Liver (tissue), 9 donors: ENCODE measurements around the gene MAN2C1. TPM values are rescaled to one million over a fixed set of nuclear protein-coding genes. Genes with fewer than 3 reads are reported as not detected.
A peak's percentile ranks its signal among the peaks of the same experiment; 100 is the strongest.

Experiments
- DNase-seq: peaks from one replicate; pipeline ENCODE4 v3.0.0-alpha.2; 2017; ENCODE audit warnings: low spot score
- H3K27ac ChIP-seq, 2 donors: one replicate each; pipeline ENCODE4 v1.7.0; 2013; ENCODE audit warnings: inconsistent platforms in 2 of 2, low read length in 2 of 2, control low read depth in 1 of 2, low read depth in 1 of 2, mild to moderate bottlenecking in 1 of 2
- H3K27me3 ChIP-seq, 4 donors: one replicate each; pipeline versions ENCODE4 v1.6.1 to v1.7.0; 2013; ENCODE audit warnings: low read length in 3 of 4, inconsistent platforms in 1 of 4, mild to moderate bottlenecking in 1 of 4, moderate library complexity in 1 of 4; ENCODE audit not compliant: control insufficient read depth in 4 of 4, insufficient read depth in 4 of 4
- H3K36me3 ChIP-seq, 4 donors: one replicate each; pipeline versions ENCODE4 v1.6.1 to v1.7.0; 2013; ENCODE audit warnings: low read length in 3 of 4, mild to moderate bottlenecking in 3 of 4, low read depth in 1 of 4, moderate library complexity in 1 of 4; ENCODE audit not compliant: control insufficient read depth in 4 of 4, insufficient read depth in 3 of 4
- H3K4me1 ChIP-seq, 4 donors: one replicate each; pipeline versions ENCODE4 v1.6.1 to v1.7.0; 2013; ENCODE audit warnings: low read length in 3 of 4, mild to moderate bottlenecking in 3 of 4, moderate library complexity in 1 of 4; ENCODE audit not compliant: control insufficient read depth in 4 of 4, insufficient read depth in 4 of 4
- H3K4me3 ChIP-seq, 3 donors: one replicate each; pipeline versions ENCODE4 v1.6.1 to v1.7.0; 2013; ENCODE audit warnings: low read length in 3 of 3, control low read depth in 1 of 3, low read depth in 1 of 3, mild to moderate bottlenecking in 1 of 3
- H3K9ac ChIP-seq, 2 donors: one replicate each; pipeline ENCODE4 v1.7.0; 2013; ENCODE audit warnings: low read length in 2 of 2, mild to moderate bottlenecking in 2 of 2, moderate library complexity in 2 of 2, control low read depth in 1 of 2, low read depth in 1 of 2
- H3K9me3 ChIP-seq, 4 donors: one replicate each; pipeline versions ENCODE4 v1.6.1 to v1.7.0; 2013; ENCODE audit warnings: low read length in 3 of 4; ENCODE audit not compliant: control insufficient read depth in 4 of 4
- EGR1 ChIP-seq, 2 donors: IDR thresholded peaks; 2 replicates each; pipeline ENCODE4 v1.6.1; 2016 to 2018; ENCODE audit warnings: antibody characterized with exemption in 2 of 2, low read depth in 2 of 2
- FOXA2 ChIP-seq: IDR thresholded peaks from 2 replicates; pipeline ENCODE4 v1.6.1; 2016; ENCODE audit warnings: antibody characterized with exemption
- GABPA ChIP-seq, 2 donors: IDR thresholded peaks in 1 of 2; conservative IDR thresholded peaks in 1 of 2; 2 replicates each; pipeline ENCODE4 v1.6.1; 2016; ENCODE audit warnings: antibody characterized with exemption in 2 of 2, mild to moderate bottlenecking in 1 of 2, moderate library complexity in 1 of 2
- HNF4A ChIP-seq, 2 donors: conservative IDR thresholded peaks; 2 replicates each; pipeline ENCODE4 v1.6.1; 2016; ENCODE audit warnings: antibody characterized with exemption in 2 of 2, mild to moderate bottlenecking in 2 of 2
- HNF4G ChIP-seq: IDR thresholded peaks from 2 replicates; pipeline ENCODE4 v1.6.1; 2016; ENCODE audit warnings: antibody characterized with exemption
- NR2F2 ChIP-seq: IDR thresholded peaks from 2 replicates; pipeline ENCODE4 v1.6.1; 2016; ENCODE audit warnings: antibody characterized with exemption
- RAD21 ChIP-seq, 2 donors: IDR thresholded peaks; 2 replicates each; pipeline ENCODE4 v1.6.1; 2016; ENCODE audit warnings: antibody characterized with exemption in 2 of 2, mild to moderate bottlenecking in 2 of 2
- REST ChIP-seq: IDR thresholded peaks from 2 replicates; pipeline ENCODE4 v1.6.1; 2016; ENCODE audit warnings: antibody characterized with exemption, mild to moderate bottlenecking
- RXRA ChIP-seq, 2 donors: IDR thresholded peaks; 2 replicates each; pipeline ENCODE4 v1.6.1; 2017 to 2018; ENCODE audit warnings: antibody characterized with exemption in 2 of 2, mild to moderate bottlenecking in 1 of 2
- SP1 ChIP-seq: IDR thresholded peaks from 2 replicates; pipeline ENCODE4 v1.6.1; 2018; ENCODE audit warnings: antibody characterized with exemption, mild to moderate bottlenecking
- TAF1 ChIP-seq: conservative IDR thresholded peaks from 2 replicates; pipeline ENCODE4 v1.6.1; 2016; ENCODE audit warnings: antibody characterized with exemption, mild to moderate bottlenecking
- YY1 ChIP-seq: IDR thresholded peaks from 2 replicates; pipeline ENCODE4 v1.6.1; 2016; ENCODE audit warnings: antibody characterized with exemption, mild to moderate bottlenecking
- WGBS: extraction: QIAGEN DNeasy Blood & Tissue Kit; methylation state at CpG from one replicate; pipeline ENCODE4 v1.1.7; 2013; 5-methylcytosine and 5-hydroxymethylcytosine counted together
- polyA plus RNA-seq, 2 donors: library from polyadenylated mRNA; stranded (reverse) in 1 of 2; unstranded in 1 of 2; fragments of 200-250 nt in 1 of 2; fragments of >200 nt in 1 of 2; fragmentation: Nextera tagmentation in 1 of 2; extraction: Ambion mirVana in 1 of 2; gene quantifications; one replicate each; pipeline versions ENCODE4 v1.2.1 to v1.2.3, GENCODE V29; 2013 to 2015
- total RNA-seq, 2 donors: library from RNA; depleted of rRNA; stranded (reverse); fragments of >200 nt; gene quantifications; one replicate each; pipeline ENCODE4 v1.2.3, GENCODE V29; 2014
- TF ChIP-seq, protein P1 (sequence below): IDR thresholded peaks from 2 replicates; pipeline ENCODE4 v1.6.1; 2016; ENCODE audit warnings: antibody characterized with exemption
- TF ChIP-seq, protein P2 (sequence below): IDR thresholded peaks from 2 replicates; pipeline ENCODE4 v1.6.1; 2016; ENCODE audit warnings: antibody characterized with exemption
- donor health status: healthy.
- donor health status: healthy.
- donor health status: healthy.
- donor health status: healthy.
- donor health status: healthy.

Gene MAN2C1
- total and polyA plus RNA-seq, 4 donors: 44.3 to 143 (median 59.6) TPM

GRCh38 chr15:75338661-75339240 lies 29.7 kb downstream of the MAN2C1 start:
- Histone ChIP-seq H3K27me3 (no peaks in the 10 kb centered on the region), H3K4me1 (peaks cover 0 to 18% (median 15%) of the 10 kb centered on the region in 4 donors), H3K36me3 (peaks cover 0 to 10% (median 4%) of the 10 kb centered on the region in 4 donors), H3K9ac (no peak overlapping the region), H3K4me3 (no peak overlapping the region), H3K9me3 (no peaks in the 10 kb centered on the region), H3K27ac (no peak overlapping the region)
- TF ChIP-seq REST (no peak), NR2F2 (no peak), GABPA (IDR thresholded peaks at IDR 0.05 in 1 of 2, conservative IDR thresholded peaks at IDR 0.05 in 1 of 2) (no peak), SP1 (no peak)
- DNase-seq: no peak
- 97% methylated on average over 11 of the region's 11 CpGs for WGBS

DNA sequence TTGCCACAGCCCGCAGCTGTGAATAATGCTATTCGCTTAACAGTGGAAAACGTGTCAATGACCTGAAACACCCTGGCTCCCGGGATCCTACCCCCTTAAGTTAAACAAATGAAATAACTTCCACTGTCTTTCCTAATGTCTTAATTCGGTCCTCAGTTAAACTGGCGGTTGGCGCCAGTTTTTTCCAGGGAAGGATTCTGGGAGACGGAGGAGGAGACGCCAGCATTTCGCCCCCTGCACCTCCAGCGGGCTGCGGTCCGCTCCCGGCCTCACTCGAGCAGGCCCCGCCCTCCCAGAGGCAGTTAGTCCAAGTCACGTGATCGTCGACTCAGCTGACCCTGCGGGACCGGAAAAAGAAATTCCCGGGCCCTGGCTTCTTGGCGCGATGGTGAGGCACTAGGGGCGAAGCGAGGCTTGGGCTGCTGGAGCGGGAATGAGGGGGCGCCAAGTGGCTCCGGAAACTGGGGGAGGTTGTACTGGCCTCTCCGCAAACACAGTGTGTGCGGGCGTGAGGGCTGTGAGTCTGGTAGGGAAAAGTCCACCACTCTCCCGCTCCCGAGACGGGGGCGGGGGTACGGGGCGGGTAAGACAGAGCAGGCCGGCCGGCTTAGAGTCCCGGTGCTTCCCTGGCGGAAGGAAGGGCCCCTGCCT lies 32.6 kb downstream of the MAN2C1 start, which contains the start of gene COMMD4:
Gene COMMD4, plus strand, starts transcription at position 359 of the 651 bp plus-strand sequence. Its CDS starts 27 bp downstream, at position 386.
- Histone ChIP-seq H3K4me3 (peak within 1 kb of the TSS; percentile 76 to 98 (median 93)), H3K27ac (peak within 1 kb of the TSS; percentile 32 to 63), H3K9me3 (no peaks in the 10 kb centered on the region), H3K9ac (peak within 1 kb of the TSS; percentile 77 to 79), H3K27me3 (no peaks in the 10 kb centered on the region), H3K4me1 (peaks cover 0 to 18% (median 15%) of the 10 kb centered on the region in 4 donors), H3K36me3 (peaks cover 0 to 10% (median 4%) of the 10 kb centered on the region in 4 donors)
- WGBS: under 1% methylated on average over 42 of the region's 42 CpGs
- peak; percentile 78 for TF ChIP-seq YY1
- TF ChIP-seq TAF1: no peak
- TF ChIP-seq NR2F2: peak; percentile 44
- peak; percentile 58 for TF ChIP-seq SP1
- no peak for TF ChIP-seq HNF4G
- TF ChIP-seq, protein P1, sequence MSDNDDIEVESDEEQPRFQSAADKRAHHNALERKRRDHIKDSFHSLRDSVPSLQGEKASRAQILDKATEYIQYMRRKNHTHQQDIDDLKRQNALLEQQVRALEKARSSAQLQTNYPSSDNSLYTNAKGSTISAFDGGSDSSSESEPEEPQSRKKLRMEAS: peak; percentile 48
- peak; percentile 51 to 58 for TF ChIP-seq RXRA (IDR thresholded peaks at IDR 0.05)
- TF ChIP-seq, protein P2, sequence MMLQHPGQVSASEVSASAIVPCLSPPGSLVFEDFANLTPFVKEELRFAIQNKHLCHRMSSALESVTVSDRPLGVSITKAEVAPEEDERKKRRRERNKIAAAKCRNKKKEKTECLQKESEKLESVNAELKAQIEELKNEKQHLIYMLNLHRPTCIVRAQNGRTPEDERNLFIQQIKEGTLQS: no peak
- peak in 1 of 2 donors; percentile 50 for TF ChIP-seq EGR1 (IDR thresholded peaks at IDR 0.05; ENCODE audit: low read depth in 2 of 2)
- no peak for TF ChIP-seq RAD21 (IDR thresholded peaks at IDR 0.05)
- peak; percentile 37 to 88 for TF ChIP-seq GABPA (IDR thresholded peaks at IDR 0.05 in 1 of 2, conservative IDR thresholded peaks at IDR 0.05 in 1 of 2)
- TF ChIP-seq REST: peak; percentile 31
- peak; percentile 19 for TF ChIP-seq HNF4A (conservative IDR thresholded peaks at IDR 0.05)
- no peak for TF ChIP-seq FOXA2
- DNase-seq: peak; percentile 90
